Omental fat pad (tissue), 4 donors: ENCODE results near the gene TATDN2. TPM values are rescaled to one million over a fixed set of nuclear protein-coding genes. Genes with fewer than 3 reads are reported as not detected.

Experiments
- ATAC-seq: fragments of 150-250 bp; one replicate; pipeline ENCODE4 v1.9.1; 2016; ENCODE audit warnings: mild to moderate bottlenecking, moderate library complexity; ENCODE audit not compliant: low FRiP score
- DNase-seq: peaks from one replicate; pipeline ENCODE4 v3.0.0-alpha.2; 2019; ENCODE audit warnings: low spot score
- total RNA-seq, 4 donors: library from RNA; depleted of rRNA; stranded (reverse); fragments of >200 nt; gene quantifications; one replicate each; pipeline ENCODE4 v1.1.0, GENCODE V29; 2016
- TF ChIP-seq, protein P1 (sequence below), 3 donors: fragments of 450-650 bp; IDR thresholded peaks; one replicate each; pipeline ENCODE4 v1.5.1; 2016 to 2017; ENCODE audit warnings: antibody characterized with exemption in 3 of 3, mild to moderate bottlenecking in 3 of 3, moderate library complexity in 2 of 3

The TATDN2 gene
- total RNA-seq, 4 donors from 2014 or later = 15.1 to 28.7 (median 20.6) TPM

- DNase-seq = no peak
- TF ChIP-seq, protein P1, sequence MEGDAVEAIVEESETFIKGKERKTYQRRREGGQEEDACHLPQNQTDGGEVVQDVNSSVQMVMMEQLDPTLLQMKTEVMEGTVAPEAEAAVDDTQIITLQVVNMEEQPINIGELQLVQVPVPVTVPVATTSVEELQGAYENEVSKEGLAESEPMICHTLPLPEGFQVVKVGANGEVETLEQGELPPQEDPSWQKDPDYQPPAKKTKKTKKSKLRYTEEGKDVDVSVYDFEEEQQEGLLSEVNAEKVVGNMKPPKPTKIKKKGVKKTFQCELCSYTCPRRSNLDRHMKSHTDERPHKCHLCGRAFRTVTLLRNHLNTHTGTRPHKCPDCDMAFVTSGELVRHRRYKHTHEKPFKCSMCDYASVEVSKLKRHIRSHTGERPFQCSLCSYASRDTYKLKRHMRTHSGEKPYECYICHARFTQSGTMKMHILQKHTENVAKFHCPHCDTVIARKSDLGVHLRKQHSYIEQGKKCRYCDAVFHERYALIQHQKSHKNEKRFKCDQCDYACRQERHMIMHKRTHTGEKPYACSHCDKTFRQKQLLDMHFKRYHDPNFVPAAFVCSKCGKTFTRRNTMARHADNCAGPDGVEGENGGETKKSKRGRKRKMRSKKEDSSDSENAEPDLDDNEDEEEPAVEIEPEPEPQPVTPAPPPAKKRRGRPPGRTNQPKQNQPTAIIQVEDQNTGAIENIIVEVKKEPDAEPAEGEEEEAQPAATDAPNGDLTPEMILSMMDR (IDR thresholded peaks at IDR 0.05) = no peak
- no peak for ATAC-seq
These were observed 51.4 kb downstream of the TATDN2 start for GRCh38 chr3:10299679-10300078.

- TF ChIP-seq, protein P1 (IDR thresholded peaks at IDR 0.05) = no peak
- ATAC-seq = no peak
- no peak for DNase-seq
These were observed 51.8 kb downstream of the TATDN2 start for GRCh38 chr3:10300087-10300486.

DNA sequence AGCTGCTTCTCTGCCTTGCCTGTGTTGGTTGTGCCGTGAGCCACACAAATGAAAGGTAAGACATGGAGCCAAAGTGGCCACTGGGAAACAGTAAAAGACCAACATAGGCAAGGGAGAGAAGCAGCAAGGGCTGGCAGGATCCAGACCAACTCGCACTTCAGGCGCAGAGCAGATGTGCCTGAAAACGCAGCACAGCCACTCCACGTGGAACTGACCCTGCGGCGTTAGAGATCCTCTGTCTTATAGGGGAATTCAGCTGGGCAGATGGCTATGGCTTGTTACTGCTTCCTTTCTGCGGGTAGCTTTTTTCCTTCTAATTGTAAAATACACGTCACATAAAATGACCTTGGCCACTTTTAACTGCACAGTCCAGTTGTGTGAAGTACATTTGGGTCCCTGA, 54.8 kb downstream of the TATDN2 start:
- TF ChIP-seq, protein P1 (IDR thresholded peaks at IDR 0.05) = no peak
- DNase-seq (no peak), ATAC-seq (no peak)

DNA sequence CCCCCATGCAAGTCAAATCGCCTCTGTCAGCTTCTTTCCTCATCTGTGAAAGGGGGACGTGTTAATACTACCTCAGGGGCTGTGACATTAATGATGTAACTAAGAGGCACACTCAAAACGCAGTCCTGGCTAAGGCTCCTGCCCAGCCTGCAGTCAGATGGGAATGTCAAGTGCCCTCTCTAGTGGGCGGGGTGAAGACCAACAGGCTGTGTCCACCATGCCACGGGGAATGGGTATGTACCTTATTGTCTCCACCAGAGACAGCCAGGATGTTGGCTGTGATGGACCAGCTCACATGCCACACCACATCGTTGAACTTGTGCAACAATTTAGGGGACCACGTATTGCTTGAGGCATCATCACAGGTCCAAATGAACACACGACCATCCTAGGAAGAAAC, 55.5 kb downstream of the TATDN2 start:
- ATAC-seq (no peak), DNase-seq (no peak)
- TF ChIP-seq, protein P1 (IDR thresholded peaks at IDR 0.05) = no peak

DNA sequence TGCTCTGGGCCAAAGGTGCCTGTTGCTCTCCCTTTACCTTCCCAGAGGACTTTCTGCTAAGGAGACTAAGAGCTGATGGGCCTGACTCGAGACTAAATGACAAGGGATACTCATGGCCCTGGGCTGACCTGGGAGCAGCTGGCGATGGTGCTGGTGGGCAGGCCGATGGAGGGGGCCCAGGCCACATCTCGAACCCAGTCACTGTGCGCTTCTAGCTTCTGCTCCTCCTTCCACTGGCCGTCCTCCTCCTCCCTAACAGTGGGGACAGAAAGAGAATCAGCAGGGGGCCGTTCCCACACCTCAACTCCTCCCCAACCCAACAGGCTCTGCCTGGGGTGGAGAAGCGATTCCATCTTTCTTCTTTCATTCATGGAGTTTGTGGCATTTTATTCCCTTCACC, 56.6 kb downstream of the TATDN2 start:
- ATAC-seq (no peak), DNase-seq (no peak)
- TF ChIP-seq, protein P1 (IDR thresholded peaks at IDR 0.05) = no peak

DNA sequence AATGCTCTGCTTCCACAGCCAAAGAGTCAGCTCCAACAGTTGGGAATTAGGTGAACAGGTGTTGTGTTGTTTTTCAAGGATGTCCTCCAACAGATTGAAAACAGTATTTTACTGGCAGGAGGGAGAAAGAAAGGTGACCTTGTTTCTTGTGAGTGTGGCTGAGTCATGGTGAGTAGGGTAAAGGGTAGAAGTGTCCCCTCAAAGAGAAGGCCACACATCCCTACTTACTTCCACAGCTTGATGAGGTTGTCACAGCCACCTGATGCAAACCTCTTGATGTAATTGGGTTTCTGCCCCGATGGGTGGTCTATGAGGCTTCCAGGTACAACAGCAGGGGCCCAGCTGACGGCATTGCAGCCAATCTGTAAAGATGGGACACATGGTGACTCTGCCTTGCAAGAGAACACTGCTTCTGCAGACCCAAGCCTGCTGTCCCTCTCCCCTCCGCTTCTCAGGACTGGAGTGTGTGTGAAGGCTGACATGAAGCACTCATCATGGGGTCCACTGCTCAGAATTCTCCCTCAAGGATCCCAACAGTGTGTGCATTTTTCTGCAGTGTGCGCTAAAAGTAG, 57.2 kb downstream of the TATDN2 start:
- DNase-seq (no peak), ATAC-seq (no peak)
- TF ChIP-seq, protein P1 (IDR thresholded peaks at IDR 0.05) = no peak

GRCh38 chr3:10306156-10306555, 57.9 kb downstream of the TATDN2 start:
- DNase-seq = no peak
- TF ChIP-seq, protein P1 (IDR thresholded peaks at IDR 0.05) = no peak
- no peak for ATAC-seq
